Glomerular visceral epithelial cell (primary cell): ENCODE results near the gene MTFR1L.

Experiments
- DNase-seq: peaks from one replicate; pipeline ENCODE4 v3.0.0-alpha.2; 2016; ENCODE audit errors: extremely low spot score

MTFR1L gene

DNA sequence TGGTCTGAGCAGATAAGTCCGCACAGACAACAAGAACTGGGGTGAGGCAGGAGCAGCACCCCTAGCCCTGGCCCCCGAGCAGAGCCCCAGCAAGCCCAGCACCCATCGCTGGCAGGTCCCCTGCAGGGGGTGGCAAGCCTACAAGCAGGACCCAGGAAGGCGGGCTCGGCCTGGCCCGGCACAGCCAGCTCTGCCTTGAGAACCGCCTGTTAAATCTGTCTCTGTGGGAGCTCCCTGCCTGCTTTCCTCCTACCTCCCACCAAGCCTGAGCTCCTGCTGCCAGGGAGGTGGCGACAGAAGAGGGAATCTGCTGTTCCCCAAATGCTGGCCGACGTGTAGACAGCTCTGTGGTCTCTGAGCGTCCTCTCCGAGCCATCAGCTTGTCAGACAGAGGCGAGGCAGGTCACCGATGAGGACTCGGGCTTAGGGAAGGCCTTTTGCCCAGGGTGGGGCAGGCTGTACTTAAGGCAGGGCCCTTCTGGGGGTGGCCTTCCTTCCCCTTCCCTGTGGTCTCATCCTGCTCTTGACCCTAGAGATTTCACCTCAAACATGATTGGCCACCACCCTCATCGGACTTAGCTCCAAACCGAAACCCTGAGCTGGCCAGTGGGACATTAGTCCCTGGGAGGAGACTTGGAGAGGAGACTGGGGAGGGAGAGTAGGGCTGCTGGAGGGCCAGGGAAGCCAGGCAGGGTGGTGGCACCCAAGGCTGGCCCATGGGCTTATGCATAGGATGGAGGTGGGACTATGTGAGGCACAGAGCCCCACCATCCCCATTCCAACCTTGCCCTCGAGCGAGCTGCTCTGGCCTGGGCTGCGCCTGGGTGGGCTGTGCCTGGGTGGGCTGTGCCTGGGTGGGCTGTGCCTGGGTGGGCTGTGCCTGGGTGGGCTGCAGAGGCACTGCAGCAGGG is 12.0 kb upstream of the MTFR1L start:
- no peak for DNase-seq

- no peak for DNase-seq
These were observed 11.1 kb upstream of the MTFR1L start for GRCh38 chr1:25808481-25809244.

GRCh38 chr1:25809283-25809926 is 10.3 kb upstream of the MTFR1L start:
- DNase-seq: no peak

- DNase-seq: no peak
These were observed 9.8 kb upstream of the MTFR1L start for GRCh38 chr1:25809929-25810328.

DNA sequence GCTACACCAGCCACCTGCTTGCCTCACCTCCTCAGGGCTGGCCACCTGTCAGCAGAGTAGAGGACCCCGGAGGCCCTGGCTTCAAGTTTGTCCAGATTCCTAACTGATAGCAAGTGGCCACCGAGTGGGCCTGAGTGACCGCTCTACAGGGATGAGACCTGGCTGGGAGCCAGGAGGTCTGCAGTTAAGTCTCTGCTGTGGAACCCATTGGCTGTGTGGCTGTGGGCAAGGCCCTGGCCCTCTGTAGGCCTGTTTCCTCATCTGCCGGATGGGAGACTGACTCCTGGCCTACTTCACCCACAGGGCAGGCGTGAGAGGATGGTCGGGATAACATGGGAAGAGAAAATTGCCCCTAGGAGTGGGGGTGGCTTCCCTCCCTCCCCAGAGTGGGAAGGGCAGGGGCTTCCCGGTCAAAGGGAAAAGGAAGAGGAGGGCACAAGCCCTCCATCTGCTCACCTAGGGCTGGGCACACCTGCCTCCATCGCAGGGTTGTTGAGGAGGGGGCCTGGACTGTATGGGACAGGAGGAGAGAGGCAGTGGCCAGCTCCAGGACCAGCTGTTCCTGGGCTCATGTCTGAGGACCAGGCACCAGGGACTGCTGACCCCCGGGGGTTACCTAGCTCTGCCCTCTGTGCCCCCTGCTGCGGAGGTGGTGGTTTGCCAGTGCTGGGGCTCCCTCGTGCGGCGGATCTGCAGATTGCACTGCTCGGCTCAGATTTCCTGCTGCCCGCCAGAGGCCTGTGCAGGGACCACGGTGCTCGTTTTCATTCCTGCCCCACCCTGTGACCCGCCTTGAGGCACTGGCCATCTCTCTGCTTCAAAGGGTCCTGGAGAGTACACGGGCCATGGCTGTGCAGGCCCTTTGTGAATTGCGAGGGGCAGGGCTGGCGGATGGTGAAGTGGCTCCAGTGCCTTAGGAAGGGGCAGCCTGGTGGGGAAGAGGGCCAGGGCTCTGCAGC is 9.1 kb upstream of the MTFR1L start:
- DNase-seq: peak; percentile 56

- DNase-seq: no peak
These were observed 8.2 kb upstream of the MTFR1L start for GRCh38 chr1:25811384-25812082.

DNA sequence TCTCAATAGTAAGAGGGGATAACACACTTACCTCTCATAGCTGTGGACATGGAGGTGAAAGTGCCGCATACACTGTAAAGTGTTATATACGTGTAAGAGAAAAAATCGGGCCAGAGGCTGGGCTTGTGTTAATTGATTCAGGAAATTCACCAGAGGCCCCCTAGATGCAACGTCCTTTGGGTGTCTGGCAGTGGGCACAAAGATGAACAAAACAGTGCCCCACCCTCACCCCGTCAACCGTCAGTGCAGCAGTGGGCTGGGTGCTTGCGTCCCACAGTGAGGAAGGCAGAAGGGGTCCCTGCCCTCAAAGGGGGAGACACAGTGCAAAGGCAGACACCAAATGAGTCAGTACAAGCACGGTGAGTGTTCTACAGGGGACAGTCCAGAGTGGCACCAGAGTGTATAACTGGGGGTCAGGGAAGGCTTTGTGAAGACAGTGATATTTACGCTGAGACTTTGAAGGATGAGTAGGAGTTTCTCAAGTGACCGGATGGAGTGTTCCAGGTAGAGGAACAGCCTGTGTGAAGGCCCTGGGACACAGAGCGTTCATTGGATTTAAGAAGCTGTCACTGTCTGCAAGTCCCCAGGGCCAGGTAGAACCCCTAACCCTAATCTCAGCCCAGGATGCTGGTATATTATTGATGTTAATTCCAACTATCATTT is 6.6 kb upstream of the MTFR1L start:
- DNase-seq: no peak

- no peak for DNase-seq
These were observed 5.9 kb upstream of the MTFR1L start for GRCh38 chr1:25813734-25814471.

- DNase-seq: no peak
These were observed 5.1 kb upstream of the MTFR1L start for GRCh38 chr1:25814549-25815087.

GRCh38 chr1:25815208-25816111 is 4.3 kb upstream of the MTFR1L start:
- DNase-seq: no peak

GRCh38 chr1:25816112-25816718 is 3.5 kb upstream of the MTFR1L start:
- no peak for DNase-seq

DNA sequence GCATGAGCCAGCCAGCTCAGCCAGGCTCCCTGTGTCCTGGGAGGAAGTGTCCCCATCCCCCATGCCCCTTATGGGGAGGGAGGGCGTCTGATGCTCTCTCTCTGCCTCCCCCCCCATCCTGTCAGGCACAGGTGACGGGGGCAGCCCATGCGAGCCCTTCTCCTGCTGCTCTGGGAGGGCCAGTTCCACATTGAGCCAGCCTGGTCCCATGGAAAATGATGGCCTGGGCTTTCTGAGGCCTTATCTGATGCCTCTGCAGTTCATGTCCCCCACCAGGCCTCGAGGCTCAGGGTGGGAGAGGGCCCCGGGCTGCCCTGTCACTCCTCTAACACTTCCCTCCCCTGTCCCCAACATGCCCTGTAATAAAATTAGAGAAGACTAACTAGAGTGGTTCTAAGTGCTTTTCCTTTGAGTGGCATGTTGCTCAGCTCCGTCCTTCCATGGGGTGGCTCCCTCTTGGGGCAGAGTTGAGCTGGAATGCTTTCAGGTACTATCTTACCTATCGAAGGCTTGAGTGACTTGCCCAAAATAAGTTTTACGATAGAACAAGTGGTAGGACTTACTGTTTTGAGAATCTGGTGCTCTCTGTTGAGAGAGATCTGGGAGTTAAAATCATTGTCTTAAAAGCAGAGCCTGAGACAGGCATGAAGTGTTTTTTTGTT is 1.8 kb upstream of the MTFR1L start:
- no peak for DNase-seq

- DNase-seq: no peak
These were observed 1.2 kb upstream of the MTFR1L start for GRCh38 chr1:25818569-25818968.

DNA sequence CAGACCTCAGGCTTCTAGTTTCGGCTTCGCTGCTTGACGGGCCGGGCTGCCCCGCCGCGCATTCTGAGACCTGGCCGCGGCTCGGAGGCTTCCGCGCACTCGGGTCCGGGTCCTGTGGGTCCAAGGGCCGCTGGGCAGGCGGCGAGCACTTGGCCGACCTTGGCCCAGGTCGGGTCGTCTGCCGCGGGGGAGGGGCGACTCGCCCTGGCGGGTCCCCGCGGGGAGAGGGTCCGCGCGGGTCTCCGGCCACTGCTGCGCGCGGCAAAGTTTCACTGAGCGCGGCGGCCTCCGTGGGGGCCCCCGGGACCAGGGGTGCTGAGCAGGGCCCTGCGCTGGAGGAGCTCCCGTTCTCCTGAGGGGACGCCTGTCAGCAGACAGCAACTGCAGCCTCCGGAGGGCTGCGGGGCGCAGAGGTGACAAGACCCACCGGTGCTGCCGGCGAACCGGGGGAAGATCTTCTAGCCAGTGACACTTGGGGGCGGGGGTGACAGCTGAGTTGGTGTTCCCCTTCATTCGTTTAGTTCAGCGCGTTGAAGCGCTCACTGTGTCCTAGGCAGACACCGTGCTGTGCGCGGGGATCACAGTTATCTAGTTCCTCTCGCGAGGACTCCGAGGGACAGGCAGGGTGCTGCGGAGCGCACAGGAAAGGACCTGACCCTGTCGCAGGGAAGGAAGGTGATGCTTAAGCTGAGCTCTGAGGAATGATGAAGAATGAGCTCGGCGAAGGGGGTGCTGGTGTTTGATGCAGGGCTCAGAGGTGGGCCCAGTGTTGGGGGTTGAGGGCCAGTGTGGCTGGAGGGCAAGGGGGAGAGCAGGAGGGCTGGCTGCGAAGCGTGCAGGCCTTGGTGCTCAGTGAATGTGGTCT is 725 bp downstream of the MTFR1L start:
- peak; percentile 57 for DNase-seq

DNA sequence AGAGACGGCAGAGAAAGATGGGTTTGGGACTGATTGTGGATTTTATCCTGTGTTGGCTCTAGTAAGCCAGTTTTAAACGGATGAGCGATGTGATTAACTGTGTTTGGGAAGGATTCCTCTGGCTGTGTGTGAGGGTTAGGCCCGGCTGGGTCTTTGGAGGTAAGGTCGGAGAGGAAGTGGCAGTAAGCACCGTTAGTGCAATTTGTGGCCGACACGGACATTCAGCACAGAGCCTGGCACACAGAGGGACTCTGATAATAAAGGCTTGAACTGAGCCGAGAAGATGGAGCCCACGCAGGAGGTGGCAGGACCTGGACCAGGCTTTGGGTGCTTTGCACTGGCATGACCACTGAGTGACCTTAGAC is 1.3 kb downstream of the MTFR1L start:
- DNase-seq: no peak

DNA sequence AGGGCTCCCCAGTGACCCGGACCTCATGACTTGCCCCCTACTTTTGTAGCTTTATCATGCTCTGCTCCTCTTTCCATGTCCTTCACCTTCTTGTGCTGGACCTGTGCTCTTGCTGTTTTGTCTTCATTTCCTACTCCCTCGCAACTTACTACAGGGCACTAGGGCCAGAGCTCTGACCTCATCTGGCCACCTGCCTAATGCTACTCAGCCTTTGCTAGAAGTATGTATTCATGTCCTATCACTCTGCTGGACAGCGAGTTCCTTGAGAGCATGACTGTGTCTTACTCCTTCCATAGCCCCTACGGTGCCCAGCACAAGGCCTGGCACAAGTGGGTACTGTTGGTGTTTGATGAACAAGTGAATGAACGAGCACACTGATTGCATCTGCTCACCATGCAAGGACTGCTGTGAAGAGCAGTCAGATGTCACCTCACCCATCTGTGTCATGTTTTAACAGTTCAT is 1.9 kb downstream of the MTFR1L start:
- peak; percentile 43 for DNase-seq
